ENCODE data around the gene PNLDC1.

The PNLDC1 gene

GRCh38 chr6:159761129-159761872 lies 38.8 kb upstream of the PNLDC1 start:
- H3K4me3 ChIP-seq (ENCODE audit: low read length), result peak overlapping the region; percentile 85

GRCh38 chr6:159761873-159762680 lies 38.0 kb upstream of the PNLDC1 start, which contains the start of gene ACAT2:
TSS of gene ACAT2 (plus strand) at chr6:159762045. CDS start at chr6:159762088, 43 bp downstream.
- Histone ChIP-seq H3K4me3 (ENCODE audit: low read length) (peak within 1 kb of the TSS; percentile 85), H3K4me1 (ENCODE audit: control insufficient read depth, low read depth, low read length) (peaks cover 22% of the 10 kb centered on the region), H3K36me3 (ENCODE audit: control insufficient read depth, low read depth, low read length) (peaks cover 43% of the 10 kb centered on the region)

More at GRCh38 chr6:159761129-159761872, 38.8 kb upstream of the PNLDC1 start:
- Histone ChIP-seq H3K4me1 (ENCODE audit: control insufficient read depth, low read depth, low read length) (peaks cover 22% of the 10 kb centered on the region), H3K36me3 (ENCODE audit: control insufficient read depth, low read depth, low read length) (peaks cover 41% of the 10 kb centered on the region), H3K27me3 (ENCODE audit: control insufficient read depth, insufficient read depth, low read length) (no peaks in the 10 kb centered on the region), H3K9me3 (ENCODE audit: control insufficient read depth, low read depth, low read length) (no peaks in the 10 kb centered on the region), H3K27ac (ENCODE audit: low read length) (peak overlapping the region; percentile 97), H3K9ac (ENCODE audit: low read length) (peak overlapping the region; percentile 89)

GRCh38 chr6:159762681-159763293 lies 37.3 kb upstream of the PNLDC1 start:
- Histone ChIP-seq H3K4me1 (ENCODE audit: control insufficient read depth, low read depth, low read length) (peaks cover 22% of the 10 kb centered on the region), H3K36me3 (ENCODE audit: control insufficient read depth, low read depth, low read length) (peaks cover 48% of the 10 kb centered on the region), H3K27me3 (ENCODE audit: control insufficient read depth, insufficient read depth, low read length) (no peaks in the 10 kb centered on the region), H3K9ac (ENCODE audit: low read length) (peak overlapping the region; percentile 89), H3K9me3 (ENCODE audit: control insufficient read depth, low read depth, low read length) (no peaks in the 10 kb centered on the region), H3K4me3 (ENCODE audit: low read length) (peak overlapping the region; percentile 85), H3K27ac (ENCODE audit: low read length) (peak overlapping the region; percentile 36)

More at GRCh38 chr6:159761873-159762680, 38.0 kb upstream of the PNLDC1 start, which contains the start of gene ACAT2:
- Histone ChIP-seq H3K27ac (ENCODE audit: low read length) (peak within 1 kb of the TSS; percentile 97), H3K9ac (ENCODE audit: low read length) (peak within 1 kb of the TSS; percentile 89), H3K27me3 (ENCODE audit: control insufficient read depth, insufficient read depth, low read length) (no peaks in the 10 kb centered on the region), H3K9me3 (ENCODE audit: control insufficient read depth, low read depth, low read length) (no peaks in the 10 kb centered on the region)

- Histone ChIP-seq H3K4me1 (ENCODE audit: control insufficient read depth, low read depth, low read length) (peaks cover 5% of the 10 kb centered on the region), H3K27ac (ENCODE audit: low read length) (no peak overlapping the region), H3K27me3 (ENCODE audit: control insufficient read depth, insufficient read depth, low read length) (no peaks in the 10 kb centered on the region), H3K9ac (ENCODE audit: low read length) (no peak overlapping the region), H3K4me3 (ENCODE audit: low read length) (no peak overlapping the region), H3K9me3 (ENCODE audit: control insufficient read depth, low read depth, low read length) (no peaks in the 10 kb centered on the region), H3K36me3 (ENCODE audit: control insufficient read depth, low read depth, low read length) (peaks cover 78% of the 10 kb centered on the region)
Observed at GRCh38 chr6:159766906-159767305, 33.2 kb upstream of the PNLDC1 start.

- H3K27me3 ChIP-seq (ENCODE audit: control insufficient read depth, insufficient read depth, low read length), result no peaks in the 10 kb centered on the region
- no peaks in the 10 kb centered on the region for H3K4me1 ChIP-seq (ENCODE audit: control insufficient read depth, low read depth, low read length)
- H3K27ac ChIP-seq (ENCODE audit: low read length), result no peak overlapping the region
- H3K36me3 ChIP-seq (ENCODE audit: control insufficient read depth, low read depth, low read length), result peaks cover 87% of the 10 kb centered on the region
- no peaks in the 10 kb centered on the region for H3K9me3 ChIP-seq (ENCODE audit: control insufficient read depth, low read depth, low read length)
- no peak overlapping the region for H3K4me3 ChIP-seq (ENCODE audit: low read length)
- H3K9ac ChIP-seq (ENCODE audit: low read length), result no peak overlapping the region
Observed at GRCh38 chr6:159769470-159769869, 30.6 kb upstream of the PNLDC1 start.

GRCh38 chr6:159772196-159772595 lies 27.9 kb upstream of the PNLDC1 start:
- H3K9me3 ChIP-seq (ENCODE audit: control insufficient read depth, low read depth, low read length), result no peaks in the 10 kb centered on the region
- no peaks in the 10 kb centered on the region for H3K4me1 ChIP-seq (ENCODE audit: control insufficient read depth, low read depth, low read length)
- peaks cover 90% of the 10 kb centered on the region for H3K36me3 ChIP-seq (ENCODE audit: control insufficient read depth, low read depth, low read length)
- H3K9ac ChIP-seq (ENCODE audit: low read length), result no peak overlapping the region
- no peak overlapping the region for H3K27ac ChIP-seq (ENCODE audit: low read length)
- H3K27me3 ChIP-seq (ENCODE audit: control insufficient read depth, insufficient read depth, low read length), result no peaks in the 10 kb centered on the region
- H3K4me3 ChIP-seq (ENCODE audit: low read length), result no peak overlapping the region

- H3K9ac ChIP-seq (ENCODE audit: low read length), result no peak overlapping the region
- no peak overlapping the region for H3K4me3 ChIP-seq (ENCODE audit: low read length)
- peaks cover 98% of the 10 kb centered on the region for H3K36me3 ChIP-seq (ENCODE audit: control insufficient read depth, low read depth, low read length)
- no peak overlapping the region for H3K27ac ChIP-seq (ENCODE audit: low read length)
- no peaks in the 10 kb centered on the region for H3K4me1 ChIP-seq (ENCODE audit: control insufficient read depth, low read depth, low read length)
- H3K9me3 ChIP-seq (ENCODE audit: control insufficient read depth, low read depth, low read length), result no peaks in the 10 kb centered on the region
- no peaks in the 10 kb centered on the region for H3K27me3 ChIP-seq (ENCODE audit: control insufficient read depth, insufficient read depth, low read length)
Observed at GRCh38 chr6:159777240-159777904, 22.7 kb upstream of the PNLDC1 start.

GRCh38 chr6:159778131-159778530 lies 21.9 kb upstream of the PNLDC1 start:
- H3K27me3 ChIP-seq (ENCODE audit: control insufficient read depth, insufficient read depth, low read length), result no peaks in the 10 kb centered on the region
- no peaks in the 10 kb centered on the region for H3K9me3 ChIP-seq (ENCODE audit: control insufficient read depth, low read depth, low read length)
- H3K36me3 ChIP-seq (ENCODE audit: control insufficient read depth, low read depth, low read length), result peaks cover 98% of the 10 kb centered on the region
- no peaks in the 10 kb centered on the region for H3K4me1 ChIP-seq (ENCODE audit: control insufficient read depth, low read depth, low read length)
- no peak overlapping the region for H3K4me3 ChIP-seq (ENCODE audit: low read length)
- H3K27ac ChIP-seq (ENCODE audit: low read length), result no peak overlapping the region
- H3K9ac ChIP-seq (ENCODE audit: low read length), result no peak overlapping the region

GRCh38 chr6:159778542-159779103 lies 21.5 kb upstream of the PNLDC1 start:
- Histone ChIP-seq H3K4me3 (ENCODE audit: low read length) (no peak overlapping the region), H3K27ac (ENCODE audit: low read length) (no peak overlapping the region), H3K36me3 (ENCODE audit: control insufficient read depth, low read depth, low read length) (peaks cover 99% of the 10 kb centered on the region), H3K27me3 (ENCODE audit: control insufficient read depth, insufficient read depth, low read length) (no peaks in the 10 kb centered on the region), H3K9me3 (ENCODE audit: control insufficient read depth, low read depth, low read length) (no peaks in the 10 kb centered on the region), H3K9ac (ENCODE audit: low read length) (no peak overlapping the region), H3K4me1 (ENCODE audit: control insufficient read depth, low read depth, low read length) (no peaks in the 10 kb centered on the region)

GRCh38 chr6:159788276-159788675 lies 11.8 kb upstream of the PNLDC1 start:
- H3K36me3 ChIP-seq (ENCODE audit: control insufficient read depth, low read depth, low read length), result peaks cover 58% of the 10 kb centered on the region
- no peaks in the 10 kb centered on the region for H3K9me3 ChIP-seq (ENCODE audit: control insufficient read depth, low read depth, low read length)
- peak overlapping the region; percentile 93 for H3K9ac ChIP-seq (ENCODE audit: low read length)
- H3K27ac ChIP-seq (ENCODE audit: low read length), result no peak overlapping the region
- H3K27me3 ChIP-seq (ENCODE audit: control insufficient read depth, insufficient read depth, low read length), result no peaks in the 10 kb centered on the region
- H3K4me3 ChIP-seq (ENCODE audit: low read length), result peak overlapping the region; percentile 94
- H3K4me1 ChIP-seq (ENCODE audit: control insufficient read depth, low read depth, low read length), result peaks cover 10% of the 10 kb centered on the region
